Kidney glomerular epithelial cell (primary cell): ENCODE measurements around the gene SLC48A1.
A peak's percentile ranks its signal among the peaks of the same experiment; 100 is the strongest.

Experiments
- DNase-seq: peaks from one replicate; lab custom pipeline; 2025; lab: John Stamatoyannopoulos, UW

SLC48A1 gene

GRCh38 chr12:47757840-47758583 lies 15.0 kb upstream of the SLC48A1 start:
- no peak for DNase-seq

- DNase-seq: no peak
Observed at GRCh38 chr12:47758584-47758833, 14.5 kb upstream of the SLC48A1 start.

- peak; percentile 91 for DNase-seq
Observed at GRCh38 chr12:47758834-47759690, 14.0 kb upstream of the SLC48A1 start, which contains the start of gene RAPGEF3. RAPGEF3 (minus strand) TSS chr12:47758880; CDS start chr12:47758556, 324 bp downstream.

- no peak for DNase-seq
Observed at GRCh38 chr12:47762850-47763465, 10.1 kb upstream of the SLC48A1 start.

- peak; percentile 99 for DNase-seq
Observed at GRCh38 chr12:47763481-47764346, 9.3 kb upstream of the SLC48A1 start.

- DNase-seq: no peak
Observed at GRCh38 chr12:47766502-47767215, 6.4 kb upstream of the SLC48A1 start.

- DNase-seq: no peak
Observed at GRCh38 chr12:47767216-47767724, 5.8 kb upstream of the SLC48A1 start.

GRCh38 chr12:47768323-47768811 lies 4.7 kb upstream of the SLC48A1 start:
- DNase-seq: peak; percentile 95

GRCh38 chr12:47769234-47770085 lies 3.6 kb upstream of the SLC48A1 start:
- DNase-seq: no peak

- peak; percentile 25 for DNase-seq
Observed at GRCh38 chr12:47770086-47770726, 2.8 kb upstream of the SLC48A1 start.

- DNase-seq: no peak
Observed at GRCh38 chr12:47771304-47771703, 1.7 kb upstream of the SLC48A1 start.

GRCh38 chr12:47772094-47772660 lies 861 bp upstream of the SLC48A1 start:
- DNase-seq: no peak

- no peak for DNase-seq
Observed at GRCh38 chr12:47772738-47773061, 338 bp upstream of the SLC48A1 start.

- no peak for DNase-seq
Observed at GRCh38 chr12:47773858-47774580, 981 bp downstream of the SLC48A1 start.

GRCh38 chr12:47774663-47775062 lies 1.6 kb downstream of the SLC48A1 start:
- no peak for DNase-seq

- DNase-seq: peak; percentile 35
Observed at GRCh38 chr12:47775100-47775911, 2.3 kb downstream of the SLC48A1 start.

- no peak for DNase-seq
Observed at GRCh38 chr12:47776471-47777143, 3.6 kb downstream of the SLC48A1 start.
